Sigmoid colon (tissue), 7 donors: ENCODE measurements around the gene DUOXA2. TPM values are rescaled to one million over a fixed set of nuclear protein-coding genes. Genes with fewer than 3 reads are reported as not detected.

ENCODE experiments used
- DNase-seq: peaks from one replicate; pipeline ENCODE4 v3.0.0-alpha.2; 2019
- H3K27ac ChIP-seq, 4 donors: fragments of 200-600 bp; sonication (generic); one replicate each; pipeline ENCODE4 v1.5.1; 2016 to 2019; ENCODE audit warnings: mild to moderate bottlenecking in 1 of 4
- H3K27me3 ChIP-seq, 3 donors: fragments of 200-600 bp; sonication (generic); one replicate each; pipeline ENCODE4 v1.5.1; 2019; ENCODE audit warnings: mild to moderate bottlenecking in 1 of 3
- H3K36me3 ChIP-seq, 4 donors: fragments of 200-600 bp; sonication (generic); one replicate each; pipeline ENCODE4 v1.5.1; 2016 to 2019
- H3K4me1 ChIP-seq, 4 donors: fragments of 200-600 bp; sonication (generic); one replicate each; pipeline ENCODE4 v1.5.1; 2017 to 2019
- H3K4me3 ChIP-seq, 4 donors: fragments of 200-600 bp; sonication (generic); one replicate each; pipeline ENCODE4 v1.5.1; 2017 to 2019; ENCODE audit warnings: mild to moderate bottlenecking in 2 of 4, moderate library complexity in 1 of 4
- H3K9me3 ChIP-seq, 4 donors: fragments of 200-600 bp in 3 of 4; sonication (generic) in 3 of 4; one replicate each; pipeline versions ENCODE4 v1.5.1 to v1.6.1; 2013 to 2019
- EP300 ChIP-seq, 4 donors: sonication (generic); formaldehyde crosslinking; IDR thresholded peaks; one replicate each; pipeline ENCODE4 v1.6.1; 2017; ENCODE audit warnings: antibody characterized with exemption in 4 of 4
- POLR2A ChIP-seq, 2 donors: fragments of 450-650 bp; IDR thresholded peaks; one replicate each; pipeline ENCODE4 v1.6.1; 2016; ENCODE audit warnings: antibody characterized with exemption in 2 of 2, mild to moderate bottlenecking in 2 of 2, moderate library complexity in 2 of 2
- POLR2AphosphoS5 ChIP-seq, 4 donors: sonication (generic); formaldehyde crosslinking; IDR thresholded peaks; one replicate each; pipeline ENCODE4 v1.6.1; 2017; ENCODE audit warnings: antibody characterized with exemption in 4 of 4
- WGBS, 2 donors: extraction: QIAGEN DNeasy Blood & Tissue Kit; methylation state at CpG; one replicate each; pipeline ENCODE4 v1.1.7; 2013; 5-methylcytosine and 5-hydroxymethylcytosine counted together
- intact Hi-C: fragments of 100-400 bp; cut with DNase I; formaldehyde crosslinking; loops from one replicate; pipeline ENCODE4 v1.15.1; 2023
- polyA plus RNA-seq, 3 donors: library from polyadenylated mRNA; stranded (reverse); fragments of 200-250 nt; gene quantifications; one replicate each; pipeline ENCODE4 v1.2.3, GENCODE V29; 2013
- total RNA-seq, 4 donors: library from RNA; depleted of rRNA; stranded (reverse); fragments of >200 nt; gene quantifications; one replicate each; pipeline ENCODE4 v1.1.0, GENCODE V29; 2016
- TF ChIP-seq, protein P1 (sequence below), 4 experiments: fragments of 450-650 bp in 3 of 4; fragments of 200-600 bp in 1 of 4; IDR thresholded peaks; one replicate each; pipeline ENCODE4 v1.5.1; 2016 to 2019; ENCODE audit warnings: antibody characterized with exemption in 4 of 4, mild to moderate bottlenecking in 3 of 4, moderate library complexity in 2 of 4
- donor health status: healthy with polysubstance abuse.
- donor health status: Bipolar disorder and iron deficiency.
- donor health status: healthy.

The DUOXA2 gene
- total and polyA plus RNA-seq, 7 donors, result 0.28 to 117 (median 1.4) TPM; not detected in 4

DNA sequence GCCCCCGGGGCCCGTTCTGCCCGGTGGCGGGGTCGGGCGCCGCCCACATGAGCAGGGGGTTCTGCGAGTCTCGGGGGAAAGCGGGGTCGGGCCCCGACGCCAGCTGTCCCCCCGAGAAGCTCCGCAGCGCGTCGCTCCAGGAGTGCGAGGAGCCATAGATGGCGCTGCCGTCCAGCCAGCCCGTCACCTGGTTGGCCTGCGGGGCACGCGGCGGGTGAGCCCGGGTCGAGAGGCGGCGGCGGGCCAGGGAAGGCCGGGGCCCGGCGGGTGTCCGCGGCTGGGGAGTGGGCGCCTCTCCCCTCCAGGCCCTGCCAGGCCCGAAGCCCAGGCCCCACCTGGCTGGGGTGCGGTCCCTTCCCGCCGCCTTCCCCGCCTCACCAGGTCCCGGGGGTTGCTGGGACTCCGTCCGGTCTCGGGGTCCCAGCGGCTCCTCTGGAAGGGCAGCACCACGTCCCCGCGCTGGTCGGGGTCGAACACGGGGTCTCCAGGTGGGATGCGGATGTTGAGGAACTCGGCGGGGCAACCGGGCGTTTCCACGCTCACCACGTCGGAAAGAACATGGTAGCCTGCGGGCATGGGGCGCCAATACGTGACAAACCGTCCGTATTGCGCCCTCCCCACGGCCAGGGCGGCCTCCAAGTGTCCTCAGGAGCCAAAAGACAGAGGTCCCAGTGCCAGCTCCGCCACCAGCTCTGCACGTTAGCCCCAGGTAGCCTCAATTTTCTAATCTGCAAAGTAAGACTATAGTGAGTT lies 2.6 kb upstream of the DUOXA2 start:
- WGBS, 2 donors, result 10 to 29% methylated on average over 71 of the region's 71 CpGs
- TF ChIP-seq POLR2AphosphoS5 (IDR thresholded peaks at IDR 0.05), result no peak
- TF ChIP-seq, protein P1, sequence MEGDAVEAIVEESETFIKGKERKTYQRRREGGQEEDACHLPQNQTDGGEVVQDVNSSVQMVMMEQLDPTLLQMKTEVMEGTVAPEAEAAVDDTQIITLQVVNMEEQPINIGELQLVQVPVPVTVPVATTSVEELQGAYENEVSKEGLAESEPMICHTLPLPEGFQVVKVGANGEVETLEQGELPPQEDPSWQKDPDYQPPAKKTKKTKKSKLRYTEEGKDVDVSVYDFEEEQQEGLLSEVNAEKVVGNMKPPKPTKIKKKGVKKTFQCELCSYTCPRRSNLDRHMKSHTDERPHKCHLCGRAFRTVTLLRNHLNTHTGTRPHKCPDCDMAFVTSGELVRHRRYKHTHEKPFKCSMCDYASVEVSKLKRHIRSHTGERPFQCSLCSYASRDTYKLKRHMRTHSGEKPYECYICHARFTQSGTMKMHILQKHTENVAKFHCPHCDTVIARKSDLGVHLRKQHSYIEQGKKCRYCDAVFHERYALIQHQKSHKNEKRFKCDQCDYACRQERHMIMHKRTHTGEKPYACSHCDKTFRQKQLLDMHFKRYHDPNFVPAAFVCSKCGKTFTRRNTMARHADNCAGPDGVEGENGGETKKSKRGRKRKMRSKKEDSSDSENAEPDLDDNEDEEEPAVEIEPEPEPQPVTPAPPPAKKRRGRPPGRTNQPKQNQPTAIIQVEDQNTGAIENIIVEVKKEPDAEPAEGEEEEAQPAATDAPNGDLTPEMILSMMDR (IDR thresholded peaks at IDR 0.05), result no peak
- TF ChIP-seq POLR2A (IDR thresholded peaks at IDR 0.05), result no peak
- no peak for TF ChIP-seq EP300 (IDR thresholded peaks at IDR 0.05)
- Histone ChIP-seq H3K27me3 (peaks cover 48 to 76% (median 61%) of the 10 kb centered on the region in 3 donors), H3K4me1 (peaks cover 0 to 34% (median 21%) of the 10 kb centered on the region in 4 donors), H3K9me3 (no peaks in the 10 kb centered on the region), H3K36me3 (no peaks in the 10 kb centered on the region), H3K4me3 (no peak overlapping the region), H3K27ac (no peak overlapping the region)
- no peak for DNase-seq
- intact Hi-C loops, result no loop called here

DNA sequence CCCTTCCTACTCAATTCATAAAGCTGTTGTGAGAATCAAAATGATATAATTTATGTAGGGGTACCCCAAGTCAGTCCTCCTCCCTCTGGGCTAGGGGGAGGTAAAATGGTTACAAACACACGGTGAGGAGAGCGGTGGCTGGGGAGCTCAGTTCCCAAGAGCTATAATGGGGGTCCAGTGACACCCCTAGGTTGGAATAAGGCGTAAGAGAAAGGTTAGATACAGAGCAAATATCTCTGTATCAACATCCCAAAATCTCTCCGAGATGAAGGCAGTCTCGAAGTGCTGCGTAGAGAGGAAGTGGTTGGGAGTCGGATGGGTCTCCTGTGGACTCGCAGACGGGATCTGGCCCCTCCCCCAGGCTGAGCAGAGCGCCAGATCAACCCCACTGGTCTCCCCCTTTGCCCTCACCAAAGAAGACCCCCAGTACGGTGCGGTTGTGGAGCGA lies 2.0 kb upstream of the DUOXA2 start:
- H3K4me1 ChIP-seq, result peaks cover 0 to 40% (median 27%) of the 10 kb centered on the region in 4 donors
- no peak for TF ChIP-seq POLR2AphosphoS5 (IDR thresholded peaks at IDR 0.05)
- TF ChIP-seq, protein P1 (IDR thresholded peaks at IDR 0.05), result no peak
- TF ChIP-seq POLR2A (IDR thresholded peaks at IDR 0.05), result no peak
- no peak for TF ChIP-seq EP300 (IDR thresholded peaks at IDR 0.05)
- no peak for DNase-seq
- H3K27ac ChIP-seq, result no peak overlapping the region
- no peaks in the 10 kb centered on the region for H3K9me3 ChIP-seq
- intact Hi-C loops, result no loop called here
- 8 to 16% methylated on average over 13 of the region's 13 CpGs for WGBS, 2 donors
- peaks cover 52 to 82% (median 67%) of the 10 kb centered on the region in 3 donors for H3K27me3 ChIP-seq
- peak overlapping the region in 1 of 4 donors; percentile 1 for H3K4me3 ChIP-seq
- H3K36me3 ChIP-seq, result no peaks in the 10 kb centered on the region

DNA sequence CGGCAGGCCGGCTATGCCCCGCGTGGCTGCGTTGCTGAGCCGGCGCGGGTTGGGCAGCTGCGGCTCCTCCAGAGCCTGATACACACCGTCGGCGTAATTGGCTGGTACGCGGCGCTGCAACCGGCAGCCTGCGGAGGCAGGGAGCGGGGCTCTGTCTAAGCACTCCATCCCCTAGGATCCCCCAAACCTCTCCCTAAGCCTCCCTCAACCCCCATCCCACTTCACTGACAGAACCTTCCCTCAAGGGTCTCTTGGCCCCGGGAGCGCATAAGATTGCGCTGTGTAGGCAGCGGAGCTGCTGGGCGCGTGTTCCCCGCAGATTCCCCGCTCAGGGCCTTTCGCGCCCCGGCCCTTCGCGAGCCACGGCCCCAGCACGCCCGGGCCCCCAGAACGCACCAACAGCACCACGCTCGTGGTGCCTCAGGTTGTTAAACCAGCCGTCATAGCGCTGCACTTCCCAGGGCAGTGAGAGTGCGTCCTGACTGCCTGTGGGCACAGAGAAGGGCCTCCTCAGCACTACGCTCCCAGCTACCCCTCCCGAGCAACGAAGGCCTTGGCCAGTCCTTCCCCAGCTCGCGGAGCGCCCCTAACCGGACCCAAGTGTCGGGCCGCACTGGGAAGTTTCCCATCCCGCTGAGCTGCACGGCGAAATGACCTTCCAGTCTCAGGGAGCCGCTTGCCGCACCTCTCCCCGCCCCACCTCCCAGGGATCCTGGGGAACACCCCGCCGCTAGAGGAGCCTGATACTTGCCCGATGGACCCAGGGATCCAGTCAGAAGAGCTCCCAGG lies 1.3 kb upstream of the DUOXA2 start:
- TF ChIP-seq EP300 (IDR thresholded peaks at IDR 0.05) (no peak), POLR2A (IDR thresholded peaks at IDR 0.05) (no peak), POLR2AphosphoS5 (IDR thresholded peaks at IDR 0.05) (no peak)
- TF ChIP-seq, protein P1 (IDR thresholded peaks at IDR 0.05), result no peak
- H3K27me3 ChIP-seq, result peaks cover 58 to 88% (median 73%) of the 10 kb centered on the region in 3 donors
- H3K4me3 ChIP-seq, result peak overlapping the region in 1 of 4 donors; percentile 1
- H3K36me3 ChIP-seq, result no peaks in the 10 kb centered on the region
- H3K27ac ChIP-seq, result no peak overlapping the region
- intact Hi-C loops, result no loop called here
- peaks cover 0 to 47% (median 32%) of the 10 kb centered on the region in 4 donors for H3K4me1 ChIP-seq
- no peak for DNase-seq
- no peaks in the 10 kb centered on the region for H3K9me3 ChIP-seq
- 3% methylated on average over 58 of the region's 58 CpGs for WGBS, 2 donors

DNA sequence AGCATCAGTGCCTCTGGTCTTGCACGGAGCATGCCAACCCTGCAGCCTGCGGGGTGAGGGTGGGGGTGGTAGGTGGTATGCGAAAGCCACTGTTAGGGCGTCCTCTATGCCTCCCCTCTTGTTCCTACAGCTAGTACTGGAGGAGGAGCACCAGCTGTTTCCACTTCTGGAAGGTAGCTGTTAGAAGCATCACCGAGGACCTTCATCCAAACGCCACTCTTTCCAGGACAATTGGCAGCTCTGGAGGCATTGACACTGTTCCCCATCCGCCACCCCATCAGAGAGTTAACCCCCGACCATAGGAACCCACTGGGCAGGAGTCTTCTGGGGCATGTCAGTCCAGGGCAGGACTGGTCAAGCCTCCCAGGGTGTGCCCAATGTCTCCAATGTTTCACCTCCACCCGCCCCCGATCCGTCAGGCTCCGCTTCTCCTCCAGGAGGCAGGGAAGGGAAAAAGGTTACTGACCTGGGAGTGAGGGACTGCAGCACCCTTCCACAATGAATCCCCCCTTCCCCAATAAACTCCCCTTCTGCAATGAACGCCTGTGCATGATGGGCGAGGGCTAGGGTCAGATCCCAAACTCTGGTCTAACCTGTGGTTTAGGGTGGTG lies 641 bp upstream of the DUOXA2 start:
- peaks cover 58 to 92% (median 75%) of the 10 kb centered on the region in 3 donors for H3K27me3 ChIP-seq
- 9 to 13% methylated on average over 14 of the region's 14 CpGs for WGBS, 2 donors
- H3K27ac ChIP-seq, result no peak overlapping the region
- no peaks in the 10 kb centered on the region for H3K9me3 ChIP-seq
- TF ChIP-seq POLR2AphosphoS5 (IDR thresholded peaks at IDR 0.05), result no peak
- TF ChIP-seq POLR2A (IDR thresholded peaks at IDR 0.05), result no peak
- TF ChIP-seq, protein P1 (IDR thresholded peaks at IDR 0.05), result no peak
- TF ChIP-seq EP300 (IDR thresholded peaks at IDR 0.05), result no peak
- no peak overlapping the region for H3K4me3 ChIP-seq
- intact Hi-C loops, result no loop called here
- no peak for DNase-seq
- peaks cover 0 to 48% (median 34%) of the 10 kb centered on the region in 4 donors for H3K4me1 ChIP-seq
- H3K36me3 ChIP-seq, result no peaks in the 10 kb centered on the region
